CMK (cell line): ENCODE data around the gene SLC6A6.

ENCODE experiments used
- DNase-seq: peaks from one replicate; pipeline ENCODE4 v3.0.0-alpha.2; 2010; ENCODE audit warnings: low read depth

Gene SLC6A6

DNA sequence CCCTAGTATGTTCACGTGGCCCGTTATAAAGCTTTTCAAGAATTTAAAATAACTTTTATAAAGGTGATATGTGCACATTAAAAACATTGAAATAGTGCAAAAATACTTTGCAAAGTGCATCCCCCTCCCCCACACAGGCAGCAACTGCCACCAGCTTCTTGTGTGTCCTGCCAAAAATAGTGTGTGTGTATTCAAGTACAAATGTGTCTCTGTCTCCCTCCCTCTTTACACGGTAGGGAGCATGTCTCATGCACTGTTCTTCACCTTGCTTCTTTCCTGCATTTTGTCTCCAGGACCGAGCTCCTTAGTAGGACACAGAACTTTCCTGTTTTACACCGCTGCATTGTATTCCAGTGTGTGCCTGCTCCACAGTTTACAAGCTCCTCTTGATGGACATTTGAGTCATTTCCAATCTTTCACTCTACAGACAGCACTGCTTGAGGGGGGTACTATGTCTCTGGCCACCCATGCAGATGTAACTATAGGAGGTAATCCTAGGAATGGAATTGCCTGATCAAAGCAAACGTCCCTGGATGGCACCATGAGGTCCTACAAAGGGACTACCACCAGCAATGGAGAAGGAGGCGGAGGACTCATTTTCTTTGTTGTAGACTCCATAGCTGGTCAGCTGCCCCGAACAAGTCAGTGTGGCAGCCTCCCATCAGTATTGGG, 52.4 kb downstream of the SLC6A6 start:
- no peak for DNase-seq

DNA sequence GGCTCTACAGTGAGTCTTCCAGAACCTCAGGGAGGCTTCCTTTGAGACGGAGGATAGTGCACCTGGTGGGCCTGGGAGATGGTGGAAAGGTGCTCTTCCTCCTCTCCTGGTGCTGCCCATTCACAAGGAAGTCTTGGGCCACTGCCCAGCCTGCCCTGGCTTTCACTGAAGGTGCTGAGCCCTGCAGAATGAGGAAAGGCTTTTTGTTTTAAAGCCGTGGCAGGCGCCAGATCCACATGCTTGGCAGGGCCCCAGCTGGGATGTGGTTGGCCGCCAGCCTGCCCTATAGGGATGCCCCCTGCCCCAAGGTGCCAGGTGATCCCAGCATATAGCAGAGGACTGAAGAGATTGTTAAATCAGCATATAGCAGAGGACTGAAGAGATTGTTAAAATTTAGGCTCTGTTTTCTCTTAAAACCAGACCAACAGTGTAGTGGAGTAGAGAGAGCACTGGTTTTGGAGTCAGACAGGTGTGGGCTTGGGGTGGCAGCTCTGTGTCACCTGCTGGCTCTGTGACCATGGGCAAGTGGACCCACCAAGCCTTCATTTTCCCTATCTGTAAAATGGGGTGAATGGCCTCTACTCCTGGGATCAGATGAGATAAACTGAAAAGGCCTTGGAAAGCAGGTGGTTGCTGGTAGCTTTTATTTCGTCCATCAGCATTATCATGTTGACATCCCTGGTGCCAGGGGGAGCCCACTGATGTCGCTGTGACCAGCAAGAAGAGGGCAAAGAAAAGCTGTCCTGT, 53.3 kb downstream of the SLC6A6 start:
- DNase-seq = no peak

DNA sequence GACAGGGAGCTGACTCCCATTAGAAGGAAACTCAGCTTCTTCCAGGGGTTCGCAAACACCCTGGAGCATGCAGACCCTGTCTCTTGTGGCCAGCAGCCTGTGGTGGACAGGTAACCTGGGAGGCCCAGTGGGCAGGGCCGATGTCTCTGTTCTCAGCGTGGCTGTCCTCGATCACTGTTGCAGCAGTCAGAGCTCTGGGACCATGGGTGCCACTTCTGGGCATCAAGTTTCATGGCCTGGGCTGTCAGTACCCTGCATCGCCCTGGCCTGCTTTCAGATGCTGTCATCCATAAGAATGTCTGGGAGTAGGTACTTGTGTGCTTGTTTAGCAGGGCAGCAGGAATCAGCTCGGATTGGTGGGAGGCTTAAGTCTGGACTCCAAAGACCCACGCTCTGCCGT, 54.4 kb downstream of the SLC6A6 start:
- DNase-seq = no peak

DNA sequence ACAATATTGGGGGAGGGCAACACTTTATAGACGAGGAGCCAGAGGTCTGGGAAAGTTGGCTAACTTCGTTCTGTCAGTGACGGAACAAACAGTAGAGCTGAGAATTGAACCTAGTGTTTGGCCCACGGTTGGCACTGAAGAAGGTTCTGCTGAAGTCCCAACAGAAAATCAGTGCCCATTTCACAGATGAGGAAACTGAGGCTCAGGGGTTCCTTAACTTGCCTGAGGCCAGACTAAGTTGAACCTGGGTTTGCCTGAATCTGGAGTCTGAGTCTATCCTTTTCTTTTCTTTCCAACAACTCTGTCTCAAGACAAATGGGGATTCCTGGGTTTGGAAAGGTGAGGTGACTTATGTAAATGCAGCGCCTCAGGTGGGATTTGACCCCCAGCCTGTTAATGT, 55.1 kb downstream of the SLC6A6 start:
- no peak for DNase-seq

DNA sequence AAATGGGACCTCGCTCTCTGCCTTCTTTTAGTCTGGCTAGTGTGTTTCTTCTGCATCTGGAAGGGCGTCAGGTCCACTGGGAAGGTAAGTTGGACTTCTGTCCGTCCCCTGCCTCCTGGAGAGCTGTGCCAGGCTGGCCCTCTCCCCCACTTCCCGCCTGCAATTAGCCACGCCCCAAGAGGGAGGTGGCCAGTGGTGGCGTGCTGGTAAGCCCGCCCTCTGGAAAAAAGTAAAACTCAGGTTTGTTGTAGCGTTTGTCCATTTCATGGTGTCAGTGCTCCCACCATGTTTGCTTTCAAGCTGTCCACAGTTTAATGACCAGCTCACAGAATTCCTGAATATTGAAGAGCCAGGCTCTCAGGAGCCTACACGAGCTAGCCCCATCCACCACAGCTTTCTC, 55.6 kb downstream of the SLC6A6 start:
- no peak for DNase-seq

DNA sequence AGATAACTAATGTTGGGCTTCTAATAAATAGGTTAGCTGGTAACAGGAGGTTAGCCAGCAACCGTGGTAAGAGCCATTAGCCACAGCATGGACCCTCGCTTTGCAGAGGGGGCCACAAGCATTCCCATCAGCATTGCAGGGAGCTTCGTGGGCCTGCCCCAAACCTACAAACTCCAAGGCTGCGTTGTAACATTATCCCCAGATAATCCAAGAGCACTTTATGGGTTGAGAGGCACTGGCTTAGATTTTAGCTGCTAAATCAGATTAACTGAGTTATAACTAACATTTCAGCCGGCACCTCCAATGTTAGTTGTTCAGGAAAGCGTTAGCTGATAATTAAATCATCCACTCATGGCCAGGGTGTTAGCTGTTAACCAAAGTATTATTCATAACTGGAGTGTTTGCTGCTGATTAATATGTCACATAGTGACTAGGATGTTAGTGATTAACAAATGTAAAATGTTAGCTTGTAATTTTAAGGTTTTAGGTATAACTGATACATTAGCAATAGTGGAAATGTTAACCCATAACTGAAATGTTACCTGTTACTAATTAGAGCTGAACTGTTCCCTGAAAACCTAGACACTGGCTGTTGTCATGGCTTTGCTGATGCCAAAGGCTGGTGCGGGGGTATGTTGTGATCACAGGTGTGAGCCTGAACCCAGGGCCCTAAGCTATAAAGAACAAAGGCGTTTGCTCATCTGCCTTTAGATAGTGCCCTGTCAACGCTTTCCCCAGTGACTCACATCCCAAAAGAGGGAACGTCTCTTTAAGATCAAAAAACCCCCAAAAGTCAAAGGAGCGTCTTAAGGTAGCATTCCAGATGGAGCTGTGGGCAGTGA, 56.2 kb downstream of the SLC6A6 start:
- DNase-seq = no peak

DNA sequence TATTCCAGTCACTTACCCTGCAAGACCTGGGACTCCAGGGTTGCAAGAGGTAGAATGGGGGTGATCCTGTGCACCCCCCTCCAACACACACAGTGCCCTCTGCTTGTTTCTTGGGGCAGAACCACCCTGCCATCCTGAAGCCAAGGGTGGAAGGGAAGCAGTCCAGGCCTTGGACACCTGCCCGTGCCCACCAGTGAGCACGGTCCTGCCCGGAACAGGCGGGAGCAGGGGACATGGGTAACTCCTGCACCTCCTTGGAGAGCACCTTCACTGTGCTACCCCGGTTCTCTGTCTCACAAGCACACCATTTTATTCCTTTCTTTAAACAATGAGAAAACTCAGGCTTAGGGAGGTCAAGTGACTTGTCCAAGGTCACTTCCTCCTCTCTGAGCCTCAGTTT, 57.0 kb downstream of the SLC6A6 start:
- no peak for DNase-seq

DNA sequence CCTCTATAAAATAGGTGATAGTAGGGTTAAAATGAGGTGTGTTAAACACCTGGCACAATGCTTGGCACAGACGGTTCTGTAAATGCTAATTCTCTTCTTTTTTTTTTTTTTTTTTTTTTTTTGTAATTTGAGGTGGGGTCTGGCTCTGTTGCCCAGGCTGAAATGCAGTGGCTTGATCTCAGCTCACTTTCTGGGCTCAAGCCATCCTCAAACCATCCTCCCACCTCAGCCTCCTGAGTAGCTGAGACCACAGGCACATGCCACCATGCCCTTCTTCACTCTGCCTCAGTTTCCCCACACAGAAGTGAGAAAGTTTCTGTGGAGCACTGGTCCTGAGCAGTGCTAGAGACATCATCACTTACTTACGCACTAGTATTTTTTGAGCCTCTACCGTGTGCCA, 57.4 kb downstream of the SLC6A6 start:
- no peak for DNase-seq

DNA sequence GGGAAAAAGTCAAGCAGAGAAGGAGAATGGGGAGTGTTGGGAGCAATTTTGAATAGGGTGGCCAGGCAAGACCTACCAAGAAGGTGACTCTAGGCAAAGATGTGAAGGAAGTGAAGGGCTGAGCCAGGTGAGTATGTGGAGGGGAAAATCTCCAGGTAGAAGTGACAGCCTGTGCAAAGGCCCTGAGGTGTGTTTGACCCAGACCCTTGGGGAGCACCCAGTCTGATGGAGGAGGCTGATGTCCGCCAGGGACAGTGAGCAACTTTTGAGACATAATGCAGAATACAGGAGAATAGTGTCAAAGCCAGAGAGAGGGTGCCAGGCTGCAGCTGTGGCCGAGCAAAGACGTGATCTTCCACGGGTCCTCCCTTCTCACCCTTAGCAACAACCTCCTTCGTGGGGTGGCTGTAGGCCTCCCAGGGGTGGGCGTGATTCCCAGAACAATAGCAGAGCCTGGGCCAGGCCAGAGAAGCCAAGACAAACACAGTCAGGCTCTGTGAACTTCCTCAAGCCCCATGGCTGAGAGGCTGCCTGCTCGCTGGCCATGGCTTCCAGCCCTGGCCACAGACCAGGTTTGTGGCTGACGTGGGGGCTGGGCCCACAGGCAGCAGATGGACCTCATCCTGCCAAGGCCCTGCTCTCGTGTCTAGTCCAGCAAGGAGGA, 58.1 kb downstream of the SLC6A6 start:
- no peak for DNase-seq

DNA sequence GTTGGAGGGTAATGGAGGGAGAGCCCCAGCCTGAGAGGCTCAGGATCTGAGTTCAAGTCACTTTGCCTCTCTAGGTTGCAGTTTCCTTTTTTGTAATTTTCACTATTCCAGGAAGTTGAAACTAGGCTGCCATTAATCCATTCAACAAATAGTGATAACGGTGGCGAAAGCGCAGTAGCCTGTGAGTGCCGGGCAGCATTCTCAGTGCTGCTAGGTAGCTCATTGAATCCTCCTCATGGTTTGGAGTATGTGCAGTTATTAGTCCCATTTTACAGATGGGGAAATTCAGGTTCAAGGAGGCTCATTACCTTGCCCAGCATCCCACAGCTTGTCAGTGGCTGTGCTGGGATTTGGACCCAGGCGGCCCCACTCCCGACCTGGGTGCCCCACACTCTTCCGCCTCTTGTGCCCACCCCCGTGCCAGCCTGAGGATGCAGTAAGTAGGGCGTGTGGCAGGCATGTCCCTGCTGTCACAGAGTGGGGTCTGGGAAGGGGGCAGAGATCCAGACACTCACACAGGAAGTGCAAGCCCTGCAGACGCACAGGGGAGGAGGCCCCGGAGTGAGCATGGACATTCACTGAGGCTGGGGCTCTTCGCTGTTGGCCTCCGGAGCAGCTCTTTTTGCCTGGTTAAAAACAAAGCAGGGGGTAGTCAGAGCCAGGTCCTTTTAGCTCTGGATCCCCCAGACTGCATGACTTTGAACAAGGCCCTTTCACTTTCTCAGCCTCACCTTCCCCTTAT, 58.8 kb downstream of the SLC6A6 start:
- DNase-seq = no peak

DNA sequence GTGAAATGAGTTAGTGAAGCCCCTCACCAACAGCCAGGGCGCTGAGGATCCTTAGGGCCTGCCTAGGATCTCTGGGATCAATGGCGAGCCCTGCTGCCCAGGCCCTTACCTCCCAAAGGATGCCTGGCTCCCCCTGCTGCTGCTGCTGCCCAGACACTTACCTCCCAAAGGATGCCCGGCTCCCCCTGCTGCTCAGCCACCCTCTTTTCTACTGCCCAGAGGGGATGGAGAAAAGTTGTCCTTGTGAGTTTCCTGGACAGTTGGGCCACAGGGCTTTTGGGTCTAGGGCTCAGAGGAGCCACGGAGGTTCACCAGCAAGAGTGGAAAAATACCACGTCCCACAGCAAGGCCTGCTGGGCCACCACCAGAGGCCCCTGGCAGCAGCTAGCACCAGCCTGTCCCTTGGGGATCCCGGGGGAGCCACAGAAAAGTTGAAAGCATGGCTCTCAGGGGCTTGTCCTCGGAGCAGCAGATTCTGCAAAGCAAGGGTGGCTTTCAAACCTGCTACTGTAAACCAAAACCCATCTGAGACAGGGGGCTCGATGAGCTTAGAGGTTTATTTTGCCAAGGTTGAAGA, 59.4 kb downstream of the SLC6A6 start:
- no peak for DNase-seq

DNA sequence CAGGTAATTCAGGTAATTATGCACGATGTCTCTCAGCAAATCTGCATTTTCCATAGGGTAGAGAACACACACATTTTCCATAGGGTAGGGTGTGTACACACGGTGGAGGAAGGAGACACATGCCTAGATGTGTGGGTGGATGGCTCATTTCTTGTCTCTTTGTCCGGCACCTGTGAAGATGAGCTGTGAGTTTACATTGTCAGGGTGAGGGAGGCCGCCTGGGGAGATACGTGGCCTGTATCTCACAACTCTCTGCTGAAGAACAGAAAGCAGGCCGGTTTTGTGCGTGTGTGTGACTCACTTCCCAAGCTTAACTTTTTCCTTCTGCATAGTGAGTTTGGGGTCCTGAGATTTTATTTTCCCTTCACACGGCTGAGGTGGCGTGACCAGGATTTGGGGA, 60.3 kb downstream of the SLC6A6 start:
- no peak for DNase-seq

DNA sequence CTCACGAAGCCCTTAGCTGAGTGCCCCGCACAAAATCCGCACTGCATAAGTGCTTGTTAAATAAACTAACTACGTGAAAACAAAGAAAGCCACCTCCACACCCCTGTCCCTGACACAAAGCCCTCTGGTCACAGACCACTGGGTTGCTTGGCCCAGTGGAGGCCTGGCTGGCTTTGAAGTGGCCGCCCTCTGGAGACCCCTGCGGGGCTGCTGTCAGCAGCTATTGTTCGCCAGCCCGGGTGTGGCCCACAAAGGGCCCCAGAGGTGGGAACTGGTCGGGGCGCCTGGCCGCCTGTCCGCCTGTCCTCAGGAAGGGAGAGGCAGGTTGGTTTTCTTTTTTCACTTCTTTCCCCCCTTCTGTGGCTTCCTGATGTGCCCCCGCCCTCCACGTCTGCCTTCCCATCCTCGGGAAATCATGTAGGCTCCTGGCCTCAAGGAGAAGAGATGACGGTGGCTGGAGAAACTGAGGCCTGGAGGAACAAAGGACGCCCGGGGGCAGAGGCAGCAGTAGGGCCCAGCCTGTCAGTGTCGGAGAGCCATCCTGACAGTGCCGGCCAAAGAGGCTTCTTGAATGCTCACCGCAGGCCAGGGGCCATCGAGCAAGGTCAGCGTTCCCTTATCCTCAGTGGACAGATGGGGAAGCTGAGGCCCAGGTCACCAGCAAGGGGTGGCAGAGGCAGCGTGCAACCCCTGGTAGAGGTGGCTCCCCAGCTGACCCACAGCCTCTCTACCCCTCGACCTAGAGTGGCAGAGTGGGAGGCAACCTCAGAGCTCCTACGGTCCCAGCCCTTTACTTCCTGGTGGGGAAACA, 61.1 kb downstream of the SLC6A6 start:
- DNase-seq = no peak

DNA sequence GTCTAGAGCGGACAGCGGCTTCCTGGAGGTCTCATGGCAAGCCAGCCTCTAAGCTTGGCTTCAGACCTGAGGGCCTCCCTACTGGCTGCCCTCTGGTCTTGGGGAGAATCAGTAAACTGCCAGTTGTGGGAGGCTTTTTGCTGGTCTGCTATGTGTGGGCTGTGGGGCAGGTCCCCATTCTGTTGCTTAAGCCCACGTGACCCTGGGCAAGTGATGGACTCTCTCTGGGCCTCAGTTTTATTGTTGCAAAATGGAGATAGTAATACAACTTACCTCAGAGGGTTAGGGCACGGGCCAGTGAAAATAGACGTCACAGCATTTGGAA, 61.7 kb downstream of the SLC6A6 start:
- no peak for DNase-seq

DNA sequence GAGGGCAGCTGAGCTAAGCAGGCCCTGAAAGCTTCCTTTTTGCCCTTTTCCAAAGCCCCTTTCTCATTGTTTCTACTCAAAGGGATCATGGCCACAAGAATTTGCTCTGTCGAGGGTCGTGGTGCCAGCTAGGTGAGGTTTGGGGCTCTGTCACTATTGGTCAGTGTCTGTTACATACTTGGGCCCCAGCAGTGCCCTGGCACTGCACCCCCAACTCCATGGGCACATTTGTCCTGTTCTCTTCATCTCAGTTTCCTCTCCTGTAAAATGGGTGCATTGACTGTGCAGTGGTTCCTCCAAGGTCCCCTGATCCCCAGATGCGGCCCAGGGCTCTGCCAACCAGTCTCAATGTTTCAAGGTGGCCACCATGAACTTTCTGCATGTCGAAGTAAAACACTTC, 62.1 kb downstream of the SLC6A6 start:
- DNase-seq = no peak

DNA sequence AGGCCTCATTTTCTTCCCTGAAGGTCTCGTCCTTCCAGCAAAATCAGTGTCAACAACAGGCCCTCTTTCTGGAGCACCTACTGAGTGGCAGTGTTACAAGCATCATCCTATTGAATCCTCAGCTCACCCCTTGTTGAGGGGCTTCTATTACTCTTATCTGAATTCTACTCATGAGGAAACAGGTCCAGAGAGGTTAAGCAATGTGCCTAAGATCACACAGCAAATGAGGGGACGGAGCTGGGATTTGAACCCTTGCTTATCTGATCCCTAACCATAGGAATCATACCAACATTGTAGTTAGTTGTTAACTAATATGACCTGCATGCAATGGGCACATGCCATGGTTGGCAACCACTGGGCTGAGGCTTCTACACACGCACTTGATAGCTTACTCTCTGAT, 63.0 kb downstream of the SLC6A6 start:
- no peak for DNase-seq

DNA sequence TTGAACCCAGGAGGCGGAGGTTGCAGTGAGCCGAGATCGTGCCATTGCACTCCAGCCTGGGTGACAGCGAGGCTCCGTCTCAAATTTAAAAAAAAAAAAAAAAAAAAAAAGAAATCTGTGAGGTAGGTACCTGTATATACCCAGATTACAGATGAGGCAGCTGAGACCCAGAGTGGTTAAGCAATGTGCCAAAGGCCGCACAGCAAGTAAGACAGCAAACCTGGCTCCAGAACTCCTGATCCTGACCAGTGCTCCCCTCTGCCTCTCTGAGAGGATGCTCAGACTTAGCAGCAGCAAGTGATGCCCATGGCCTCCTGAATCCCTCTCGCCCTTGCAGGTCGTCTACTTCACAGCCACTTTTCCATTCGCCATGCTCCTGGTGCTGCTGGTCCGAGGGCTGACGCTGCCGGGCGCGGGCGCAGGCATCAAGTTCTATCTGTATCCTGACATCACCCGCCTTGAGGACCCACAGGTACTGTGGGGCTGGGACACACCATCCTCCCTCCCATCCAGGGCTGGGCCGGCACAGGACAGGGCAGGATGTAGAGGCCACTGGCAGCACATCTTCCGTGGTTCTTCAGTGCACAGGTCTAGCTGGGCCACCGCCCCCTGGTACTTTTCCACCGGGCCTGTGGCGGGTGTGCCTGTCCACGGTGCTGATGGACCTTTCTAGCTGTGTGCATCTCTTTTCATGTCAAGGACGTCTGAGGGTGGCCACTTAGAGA, 63.9 kb downstream of the SLC6A6 start:
- no peak for DNase-seq

DNA sequence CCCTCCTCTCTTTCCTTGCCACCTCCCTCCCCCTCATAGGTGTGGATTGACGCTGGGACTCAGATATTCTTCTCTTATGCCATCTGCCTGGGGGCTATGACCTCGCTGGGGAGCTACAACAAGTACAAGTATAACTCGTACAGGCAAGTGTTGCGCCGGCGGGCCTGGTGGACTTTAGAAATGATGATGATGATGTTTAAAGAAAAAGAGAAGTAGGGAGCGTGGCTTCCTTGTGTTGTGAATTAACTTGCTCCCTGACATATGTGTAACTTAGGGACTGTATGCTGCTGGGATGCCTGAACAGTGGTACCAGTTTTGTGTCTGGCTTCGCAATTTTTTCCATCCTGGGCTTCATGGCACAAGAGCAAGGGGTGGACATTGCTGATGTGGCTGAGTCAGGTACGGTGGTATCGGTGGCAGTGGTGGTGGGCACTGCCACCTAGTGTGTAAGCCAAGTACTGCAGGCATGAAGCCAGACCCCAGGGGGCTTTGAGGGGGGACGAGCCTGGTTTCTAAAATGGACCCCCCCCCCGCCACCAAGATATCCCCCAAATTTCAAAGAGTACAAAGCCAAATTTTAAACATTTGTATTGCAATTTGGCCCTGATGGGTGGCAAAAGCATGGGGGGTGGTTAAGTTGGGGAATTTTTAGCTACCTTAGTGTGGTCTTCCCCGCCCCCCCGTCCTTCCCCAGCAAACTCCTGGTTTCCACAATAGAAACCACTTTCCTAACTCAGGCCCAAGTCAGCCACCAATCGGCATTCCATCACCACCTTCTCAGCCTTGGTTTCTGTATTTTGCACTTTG, 65.6 kb downstream of the SLC6A6 start:
- DNase-seq = no peak

DNA sequence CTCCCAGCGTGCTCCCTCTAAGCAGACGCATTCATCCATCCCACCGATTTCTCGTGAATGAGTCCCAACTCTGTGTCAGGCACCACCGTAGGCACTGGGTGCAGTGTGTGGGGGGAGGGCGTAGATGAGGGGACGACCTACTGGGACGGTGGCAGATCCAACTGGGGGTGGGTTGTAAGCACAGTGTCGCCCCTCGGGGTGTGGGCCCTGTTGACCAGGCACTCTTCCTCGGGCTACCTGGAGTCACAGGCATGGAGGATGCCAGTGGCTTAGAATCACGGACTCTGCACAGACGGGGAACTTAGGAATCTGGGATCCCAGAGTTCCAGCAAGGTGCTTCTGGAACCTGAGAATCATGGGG, 66.2 kb downstream of the SLC6A6 start:
- DNase-seq = no peak
